Testis (tissue), 3 donors: ENCODE measurements around the gene P4HTM. TPM values are rescaled to one million over a fixed set of nuclear protein-coding genes. Genes with fewer than 3 reads are reported as not detected.

Experiments
- DNase-seq: peaks from one replicate; pipeline ENCODE4 v3.0.0-alpha.2; 2019
- H3K27ac ChIP-seq, 2 donors: fragments of 200-600 bp; sonication (generic); one replicate each; pipeline ENCODE4 v1.5.1; 2019
- H3K27me3 ChIP-seq: fragments of 200-600 bp; sonication (generic); one replicate; pipeline ENCODE4 v1.5.1; 2019
- H3K36me3 ChIP-seq: fragments of 200-600 bp; sonication (generic); one replicate; pipeline ENCODE4 v1.5.1; 2017; ENCODE audit warnings: low read depth; ENCODE audit errors: missing control alignments
- H3K4me1 ChIP-seq: fragments of 200-600 bp; sonication (generic); one replicate; pipeline ENCODE4 v1.5.1; 2019
- H3K4me3 ChIP-seq, 2 donors: fragments of 200-600 bp; sonication (generic); one replicate each; pipeline ENCODE4 v1.5.1; 2017 to 2019
- H3K9me3 ChIP-seq: fragments of 200-600 bp; sonication (generic); one replicate; pipeline ENCODE4 v1.5.1; 2017
- POLR2A ChIP-seq: fragments of 450-650 bp; IDR thresholded peaks from one replicate; pipeline ENCODE4 v1.6.1; 2017; ENCODE audit warnings: antibody characterized with exemption, mild to moderate bottlenecking, moderate library complexity
- WGBS, 2 donors: methylation state at CpG; one replicate each; pipeline ENCODE4 v1.1.5; 2018; 5-methylcytosine and 5-hydroxymethylcytosine counted together
- intact Hi-C: fragments of 100-400 bp; cut with DNase I; formaldehyde crosslinking; loops from one replicate; pipeline ENCODE4 v1.15.1; 2023; ENCODE audit warnings: low total_unique reads
- polyA plus RNA-seq: library from polyadenylated mRNA; stranded (reverse); fragments of 350-450 nt; fragmentation: Illumina TruSeq; extraction: RNeasy Lipid Tissue Mini Kit (QIAGEN cat#74804); gene quantifications from one replicate; pipeline ENCODE4 v1.2.3, GENCODE V29; 2014; ENCODE audit warnings: low read depth, low replicate concordance; ENCODE audit not compliant: insufficient read depth
- total RNA-seq, 2 donors: library from RNA; depleted of rRNA; stranded (reverse); fragments of >200 nt; gene quantifications; one replicate each; pipeline ENCODE4 v1.2.3, GENCODE V29; 2016
- TF ChIP-seq, protein P1 (sequence below), 3 experiments: fragments of 450-650 bp in 2 of 3; fragments of 200-600 bp in 1 of 3; sonication (generic) in 1 of 3; IDR thresholded peaks; one replicate each; pipeline ENCODE4 v1.5.1; 2016 to 2019; ENCODE audit warnings: antibody characterized with exemption in 3 of 3, mild to moderate bottlenecking in 2 of 3, moderate library complexity in 1 of 3

The P4HTM gene
- total and polyA plus RNA-seq, 3 donors from 2014 or later: 52.3 to 122 (median 107) TPM

DNA sequence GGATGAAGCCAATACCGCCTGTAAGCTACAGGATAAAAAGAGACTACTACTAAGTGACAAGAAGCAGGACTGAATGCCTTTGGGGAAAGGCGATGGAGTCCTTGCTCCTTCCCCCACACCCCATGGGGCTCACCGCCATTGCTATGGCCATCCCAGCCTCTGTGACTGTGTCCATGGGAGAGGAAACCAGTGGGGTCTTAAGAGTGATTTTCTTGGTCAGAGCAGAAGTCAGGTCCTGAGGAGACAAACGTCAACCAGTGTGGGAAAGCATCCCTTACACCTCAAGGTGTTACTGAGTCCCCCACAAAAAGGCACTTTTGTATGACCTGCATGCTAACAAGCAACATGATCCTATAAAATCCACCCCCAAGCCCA, 38.2 kb downstream of the P4HTM start:
- H3K36me3 ChIP-seq: no peaks in the 10 kb centered on the region
- peak overlapping the region; percentile 54 to 75 for H3K4me3 ChIP-seq
- 50 to 67% methylated on average over 4 of the region's 4 CpGs for WGBS, 2 donors
- TF ChIP-seq, protein P1, sequence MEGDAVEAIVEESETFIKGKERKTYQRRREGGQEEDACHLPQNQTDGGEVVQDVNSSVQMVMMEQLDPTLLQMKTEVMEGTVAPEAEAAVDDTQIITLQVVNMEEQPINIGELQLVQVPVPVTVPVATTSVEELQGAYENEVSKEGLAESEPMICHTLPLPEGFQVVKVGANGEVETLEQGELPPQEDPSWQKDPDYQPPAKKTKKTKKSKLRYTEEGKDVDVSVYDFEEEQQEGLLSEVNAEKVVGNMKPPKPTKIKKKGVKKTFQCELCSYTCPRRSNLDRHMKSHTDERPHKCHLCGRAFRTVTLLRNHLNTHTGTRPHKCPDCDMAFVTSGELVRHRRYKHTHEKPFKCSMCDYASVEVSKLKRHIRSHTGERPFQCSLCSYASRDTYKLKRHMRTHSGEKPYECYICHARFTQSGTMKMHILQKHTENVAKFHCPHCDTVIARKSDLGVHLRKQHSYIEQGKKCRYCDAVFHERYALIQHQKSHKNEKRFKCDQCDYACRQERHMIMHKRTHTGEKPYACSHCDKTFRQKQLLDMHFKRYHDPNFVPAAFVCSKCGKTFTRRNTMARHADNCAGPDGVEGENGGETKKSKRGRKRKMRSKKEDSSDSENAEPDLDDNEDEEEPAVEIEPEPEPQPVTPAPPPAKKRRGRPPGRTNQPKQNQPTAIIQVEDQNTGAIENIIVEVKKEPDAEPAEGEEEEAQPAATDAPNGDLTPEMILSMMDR (IDR thresholded peaks at IDR 0.05): no peak
- TF ChIP-seq POLR2A: no peak
- intact Hi-C loops: loop anchor here (10.0 kb wide), 2 partner anchors 67 to 247 kb away; partner anchors contain the start of genes C3orf62 and QRICH1
- peak overlapping the region; percentile 92 for H3K27ac ChIP-seq
- no peaks in the 10 kb centered on the region for H3K9me3 ChIP-seq
- peaks cover 13% of the 10 kb centered on the region for H3K4me1 ChIP-seq
- DNase-seq: no peak
- H3K27me3 ChIP-seq: no peaks in the 10 kb centered on the region

DNA sequence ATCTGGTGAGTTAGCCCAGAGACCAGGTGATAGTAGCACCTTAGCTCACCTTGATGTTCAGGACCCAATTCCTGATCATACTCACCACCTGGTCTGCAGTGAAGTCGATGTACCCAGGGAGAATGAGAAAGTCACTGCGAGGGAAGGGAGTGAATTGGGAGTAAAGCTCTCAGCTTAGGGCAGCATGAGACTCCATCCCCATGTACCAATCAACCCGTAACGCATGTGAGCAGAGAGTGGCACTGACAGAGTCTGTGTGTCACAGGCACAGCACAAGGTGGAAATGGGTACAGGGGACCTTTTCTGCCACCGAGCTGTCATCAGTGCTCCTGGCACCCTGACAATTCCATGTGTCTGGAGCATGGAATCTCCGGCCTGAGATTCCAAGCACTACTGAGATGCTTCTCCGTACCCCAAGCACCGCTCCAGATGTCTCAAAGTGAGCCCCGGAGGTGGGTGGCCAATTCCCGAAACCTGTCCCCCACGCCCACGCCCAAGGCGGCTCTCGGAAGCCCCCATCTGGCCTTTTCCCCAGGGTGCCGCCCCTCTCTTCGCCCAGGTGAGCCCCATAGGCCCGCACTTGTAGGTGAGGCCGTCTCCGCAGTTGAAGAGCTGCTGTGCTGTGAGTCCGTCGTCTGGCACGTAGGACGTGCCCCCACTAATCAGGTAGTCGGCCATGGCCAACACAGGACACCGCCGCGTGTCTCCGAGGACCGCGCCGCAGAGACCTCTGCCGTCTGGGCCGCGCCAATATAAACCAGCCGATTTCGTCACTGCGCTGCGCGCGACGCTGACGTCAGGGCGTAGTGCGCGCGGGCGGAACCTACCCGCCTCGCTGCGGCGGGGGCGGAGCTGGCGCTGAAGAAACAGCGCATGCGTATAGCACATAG, 38.9 kb downstream of the P4HTM start, which contains the start of gene IMPDH2:
TSS of gene IMPDH2 (minus strand) at position 726 of the 890 bp plus-strand sequence. CDS start at position 678, 48 bp downstream.
- intact Hi-C loops: loop anchor here (10.0 kb wide), 2 partner anchors 66 to 246 kb away; partner anchors contain the start of genes C3orf62 and QRICH1
- WGBS, 2 donors: 2 to 4% methylated on average over 9 to 55 of the region's 55 CpGs
- TF ChIP-seq POLR2A: peak; percentile 77
- TF ChIP-seq, protein P1 (IDR thresholded peaks at IDR 0.05): peak in 1 of 3 experiments; percentile 29
- H3K4me1 ChIP-seq: peaks cover 12% of the 10 kb centered on the region
- H3K36me3 ChIP-seq: no peaks in the 10 kb centered on the region
- H3K27ac ChIP-seq: peak within 1 kb of the TSS; percentile 92
- no peaks in the 10 kb centered on the region for H3K27me3 ChIP-seq
- peak; percentile 95 for DNase-seq
- no peaks in the 10 kb centered on the region for H3K9me3 ChIP-seq
- H3K4me3 ChIP-seq: peak within 1 kb of the TSS; percentile 54 to 75

DNA sequence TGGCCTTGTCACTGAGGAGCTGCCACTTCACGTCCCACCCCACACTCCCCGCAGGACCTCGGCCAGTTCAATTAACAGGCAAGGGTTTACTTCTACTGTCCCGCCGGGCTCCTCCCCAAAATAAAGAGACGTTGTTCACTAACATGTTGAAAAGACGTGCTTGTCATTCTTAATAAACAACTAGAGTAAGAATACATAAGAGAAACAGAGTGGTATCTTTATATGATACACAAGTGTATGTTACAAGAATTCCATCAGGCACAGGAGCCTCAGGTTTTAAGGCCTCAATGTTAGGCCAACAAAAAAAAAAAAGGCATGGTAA, 39.5 kb downstream of the P4HTM start:
- Histone ChIP-seq H3K9me3 (no peaks in the 10 kb centered on the region), H3K4me1 (peaks cover 12% of the 10 kb centered on the region), H3K27me3 (no peaks in the 10 kb centered on the region), H3K4me3 (peak overlapping the region in 1 of 2 donors; percentile 75), H3K36me3 (no peaks in the 10 kb centered on the region), H3K27ac (peak overlapping the region; percentile 92)
- TF ChIP-seq POLR2A: no peak
- TF ChIP-seq, protein P1 (IDR thresholded peaks at IDR 0.05): no peak
- WGBS, 2 donors: 1% methylated on average over 7 of the region's 7 CpGs
- intact Hi-C loops: loop anchor here (10.0 kb wide), 2 partner anchors 65 to 245 kb away; partner anchors contain the start of genes C3orf62 and QRICH1
- no peak for DNase-seq

DNA sequence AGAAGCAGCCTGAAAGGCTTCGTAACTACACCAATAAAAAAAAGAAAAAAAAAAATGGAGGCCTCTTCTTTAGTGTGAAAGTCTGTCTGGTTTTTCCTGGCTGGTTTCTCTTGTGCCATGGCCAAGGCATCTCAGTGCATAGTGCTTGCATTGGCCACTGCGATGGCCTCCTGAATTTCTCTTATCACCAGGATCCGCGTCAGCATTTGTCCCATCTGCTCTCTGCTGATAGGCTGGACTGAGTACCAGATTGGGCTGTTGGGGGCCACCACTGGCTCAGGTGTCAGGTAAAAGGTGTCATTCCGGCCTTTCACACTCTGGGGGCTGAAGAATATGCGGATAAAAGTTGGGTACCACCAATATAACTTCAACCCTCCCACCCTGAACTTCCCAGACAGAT, 40.3 kb downstream of the P4HTM start:
- Histone ChIP-seq H3K27me3 (no peaks in the 10 kb centered on the region), H3K27ac (no peak overlapping the region), H3K4me1 (peaks cover 12% of the 10 kb centered on the region), H3K9me3 (no peaks in the 10 kb centered on the region), H3K36me3 (no peaks in the 10 kb centered on the region), H3K4me3 (no peak overlapping the region)
- WGBS, 2 donors: 87 to 89% methylated on average over 6 of the region's 6 CpGs
- intact Hi-C loops: no loop called here
- TF ChIP-seq POLR2A: no peak
- TF ChIP-seq, protein P1 (IDR thresholded peaks at IDR 0.05): no peak
- DNase-seq: no peak
